ENCODE measurements around the gene CDC42.

The CDC42 gene

DNA sequence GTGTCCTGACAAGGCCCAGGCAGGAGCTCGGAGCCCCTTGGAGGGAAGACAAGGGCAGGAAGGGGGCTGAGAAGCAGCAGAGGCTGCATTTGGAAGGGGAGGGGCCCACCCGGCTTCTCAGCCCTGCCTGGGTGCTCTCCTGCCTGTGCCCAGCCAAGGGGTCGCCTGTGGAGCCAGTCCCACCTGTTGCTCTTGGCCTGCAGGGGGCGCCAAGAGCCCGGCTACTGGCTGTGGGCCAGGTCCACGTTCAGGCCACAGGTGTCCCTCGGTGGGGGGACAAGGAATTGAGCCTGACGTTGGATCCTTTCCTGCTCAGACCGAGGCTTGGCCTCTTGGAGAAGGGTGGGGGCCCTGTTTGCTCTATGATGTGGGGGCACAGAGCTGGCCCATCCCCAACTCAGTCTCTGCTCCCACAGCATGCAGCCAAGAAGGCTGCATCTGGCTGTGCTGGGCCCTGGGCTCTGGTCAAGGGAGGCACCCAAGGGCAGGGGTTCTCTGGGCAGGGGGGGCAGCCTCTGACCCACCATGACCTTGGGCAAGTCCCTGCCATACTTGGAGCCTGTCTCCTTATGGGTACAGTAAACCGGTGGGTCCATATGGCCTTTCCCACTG is 79.5 kb downstream of the CDC42 start:
- peak; percentile 16 for DNase-seq (ENCODE audit: low read depth)

- DNase-seq (ENCODE audit: low read depth): no peak
Observed at GRCh38 chr1:22132517-22133235, 80.2 kb downstream of the CDC42 start.

GRCh38 chr1:22133247-22133930 is 80.9 kb downstream of the CDC42 start:
- DNase-seq (ENCODE audit: low read depth): no peak

DNA sequence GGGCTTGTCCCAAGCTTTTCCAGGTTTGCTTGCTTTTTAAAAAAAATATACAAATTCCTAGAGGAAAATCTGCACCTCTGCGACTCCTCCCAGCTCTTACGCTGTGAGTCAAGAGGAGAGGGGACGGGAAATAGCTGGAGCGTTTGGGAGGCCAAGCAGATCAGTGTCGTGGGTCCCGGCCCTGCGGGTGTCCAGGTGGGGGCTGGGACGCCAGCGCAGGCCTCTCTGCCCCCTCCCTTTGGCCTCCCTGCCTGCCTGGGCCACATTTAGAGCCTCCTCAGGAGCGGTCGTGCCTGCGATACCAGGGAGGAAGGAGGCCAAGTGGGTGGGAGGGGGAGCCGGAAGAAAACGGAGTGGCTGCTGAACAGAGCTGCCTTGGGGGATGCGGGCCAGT is 81.4 kb downstream of the CDC42 start:
- no peak for DNase-seq (ENCODE audit: low read depth)

GRCh38 chr1:22137004-22137720 is 84.7 kb downstream of the CDC42 start:
- DNase-seq (ENCODE audit: low read depth): no peak

DNA sequence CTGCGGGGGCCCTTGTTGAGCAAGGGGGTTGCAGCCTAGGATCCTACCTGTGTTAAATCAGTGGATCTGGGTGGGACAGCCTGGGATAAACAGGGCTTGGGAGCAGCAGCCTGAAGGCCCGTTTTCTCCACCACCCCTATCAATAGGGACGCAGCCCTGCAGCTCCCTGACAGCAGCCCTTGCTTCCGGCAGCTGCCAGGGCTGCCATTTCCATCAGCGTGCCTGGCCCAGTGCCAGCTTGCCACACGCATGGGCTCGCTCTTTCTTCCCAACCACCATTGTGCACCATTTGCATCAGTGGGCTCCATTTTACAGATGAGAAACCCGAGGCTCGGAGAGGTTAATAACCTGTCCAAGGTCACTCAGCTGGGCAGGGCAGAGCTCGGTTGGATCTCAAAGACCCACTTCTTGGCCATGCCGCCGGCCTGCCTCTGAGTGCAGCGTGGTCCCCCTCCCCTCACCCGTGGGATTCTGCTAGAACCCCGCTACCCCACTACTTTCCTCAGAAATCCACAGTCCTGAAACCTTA is 86.6 kb downstream of the CDC42 start:
- no peak for DNase-seq (ENCODE audit: low read depth)

DNA sequence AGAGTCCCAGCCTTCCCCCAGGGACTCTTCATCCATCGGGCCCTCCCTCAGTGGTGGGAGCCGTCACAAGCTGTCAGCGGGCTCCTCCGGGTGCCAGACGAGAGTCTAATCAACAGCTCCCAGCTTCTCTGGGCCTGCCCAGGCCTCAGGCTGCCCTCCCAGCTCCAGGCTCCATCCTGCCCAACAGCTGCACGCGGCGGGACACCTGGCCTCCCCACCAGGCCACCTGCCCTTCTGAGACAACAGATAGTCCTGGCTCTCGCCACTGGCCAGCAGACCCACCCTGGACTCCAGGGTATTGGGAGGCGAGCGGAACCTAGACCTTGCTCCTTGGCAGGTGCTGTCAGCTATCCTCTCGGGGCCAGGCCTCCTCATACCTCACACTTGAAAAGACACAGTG is 87.3 kb downstream of the CDC42 start:
- DNase-seq (ENCODE audit: low read depth): no peak

Data from stimulated activated CD4-positive, alpha-beta T cell treated with anti-CD3 and anti-CD28 coated beads, Interleukin-2, amount 100 ng/mL, for 4 hours (primary cell).